HG03354 (cell line): Measurements from ENCODE around the gene PIEZO1.
"Not testable (repeated sequence)": the region's sequence is repeated elsewhere in the genome, so short reads cannot be mapped to it uniquely, and the experiment has no call there.

ENCODE experiments used
- ATAC-seq: cut with Tn5 transposase; IDR thresholded peaks from one replicate; pipeline ENCODE4 v1.9.1; 2021; ENCODE audit warnings: mild to moderate bottlenecking; ENCODE audit not compliant: unreplicated experiment, poor library complexity, severe bottlenecking

Gene PIEZO1

GRCh38 chr16:88806491-88807111, 21.6 kb upstream of the PIEZO1 start:
- ATAC-seq: no peak

GRCh38 chr16:88805887-88806393, 20.9 kb upstream of the PIEZO1 start:
- ATAC-seq: no peak

GRCh38 chr16:88805340-88805715, 20.3 kb upstream of the PIEZO1 start:
- no peak for ATAC-seq

- ATAC-seq: no peak
Measured at GRCh38 chr16:88804552-88805339, 19.7 kb upstream of the PIEZO1 start.

- ATAC-seq: no peak
Measured at GRCh38 chr16:88804173-88804551, 19.1 kb upstream of the PIEZO1 start.

GRCh38 chr16:88803264-88803987, 18.4 kb upstream of the PIEZO1 start, which contains the start of gene CDT1:
CDT1 (plus strand) TSS chr16:88803789; CDS start chr16:88803832, 43 bp downstream.
- ATAC-seq: peak; percentile 59

GRCh38 chr16:88800277-88800592, 15.2 kb upstream of the PIEZO1 start:
- ATAC-seq: no peak

GRCh38 chr16:88799569-88800276, 14.7 kb upstream of the PIEZO1 start:
- no peak for ATAC-seq

- ATAC-seq: no peak
Measured at GRCh38 chr16:88798772-88799455, 13.9 kb upstream of the PIEZO1 start.

- ATAC-seq: no peak
Measured at GRCh38 chr16:88798073-88798472, 13.1 kb upstream of the PIEZO1 start.

GRCh38 chr16:88796278-88796677, 11.3 kb upstream of the PIEZO1 start:
- ATAC-seq: no peak

- no peak for ATAC-seq
Measured at GRCh38 chr16:88793251-88793954, 8.4 kb upstream of the PIEZO1 start.

GRCh38 chr16:88792668-88793250, 7.7 kb upstream of the PIEZO1 start:
- ATAC-seq: no peak

GRCh38 chr16:88792078-88792550, 7.1 kb upstream of the PIEZO1 start:
- no peak for ATAC-seq

GRCh38 chr16:88790312-88791211, 5.5 kb upstream of the PIEZO1 start:
- no peak for ATAC-seq

GRCh38 chr16:88789594-88789993, 4.6 kb upstream of the PIEZO1 start:
- ATAC-seq: no peak

- ATAC-seq: not testable (repeated sequence)
Measured at GRCh38 chr16:88788749-88789148, 3.7 kb upstream of the PIEZO1 start.
